Upper lobe of left lung (tissue), 6 donors: ENCODE data around the gene SULF2. TPM values are rescaled to one million over a fixed set of nuclear protein-coding genes. Genes with fewer than 3 reads are reported as not detected.

Source experiments
- ATAC-seq, 2 donors: fragments of 200-7000 bp; cut with Tn5 transposase; one replicate each; pipeline ENCODE4 v1.9.1; 2022; ENCODE audit warnings: mild to moderate bottlenecking in 2 of 2, moderate library complexity in 2 of 2; ENCODE audit not compliant: low FRiP score in 2 of 2
- DNase-seq, 2 donors: peaks; one replicate each; pipeline ENCODE4 v3.0.0-alpha.2; 2019 to 2020
- H3K27ac ChIP-seq, 4 donors: fragments of 200-600 bp; sonication (generic); one replicate each; pipeline ENCODE4 v1.5.1; 2016 to 2019
- H3K27me3 ChIP-seq, 4 donors: fragments of 200-600 bp; sonication (generic); one replicate each; pipeline ENCODE4 v1.5.1; 2017 to 2019
- H3K36me3 ChIP-seq, 4 donors: fragments of 200-600 bp; sonication (generic); one replicate each; pipeline ENCODE4 v1.5.1; 2016 to 2019
- H3K4me1 ChIP-seq, 4 donors: fragments of 200-600 bp; sonication (generic); one replicate each; pipeline ENCODE4 v1.5.1; 2018 to 2019
- H3K4me3 ChIP-seq, 4 donors: fragments of 200-600 bp; sonication (generic); one replicate each; pipeline ENCODE4 v1.5.1; 2017 to 2019; ENCODE audit warnings: mild to moderate bottlenecking in 2 of 4, moderate library complexity in 1 of 4
- H3K9me3 ChIP-seq, 4 donors: fragments of 200-600 bp; sonication (generic); one replicate each; pipeline ENCODE4 v1.5.1; 2018 to 2019
- EP300 ChIP-seq, 4 donors: sonication (generic); formaldehyde crosslinking; IDR thresholded peaks; one replicate each; pipeline ENCODE4 v1.5.1; 2017; ENCODE audit warnings: antibody characterized with exemption in 4 of 4, control low read depth in 2 of 4
- POLR2A ChIP-seq, 4 donors: fragments of 450-650 bp; IDR thresholded peaks; one replicate each; pipeline ENCODE4 v1.5.1; 2016 to 2017; ENCODE audit warnings: antibody characterized with exemption in 4 of 4, mild to moderate bottlenecking in 2 of 4
- POLR2AphosphoS5 ChIP-seq, 2 donors: sonication (generic); formaldehyde crosslinking; IDR thresholded peaks; one replicate each; pipeline ENCODE4 v1.5.1; 2017; ENCODE audit warnings: antibody characterized with exemption in 2 of 2
- WGBS, 2 donors: methylation state at CpG; one replicate each; pipeline ENCODE4 v1.1.5; 2017 to 2018; 5-methylcytosine and 5-hydroxymethylcytosine counted together
- total RNA-seq, 6 donors: library from RNA; depleted of rRNA in 4 of 6; stranded (reverse); fragments of >200 nt in 4 of 6; gene quantifications; one replicate each; pipeline versions ENCODE4 v1.1.0 to v1.2.1, GENCODE V29; 2016 to 2021
- TF ChIP-seq, protein P1 (sequence below), 6 experiments: fragments of 450-650 bp in 4 of 6; fragments of 200-600 bp in 2 of 6; sonication (generic) in 2 of 6; IDR thresholded peaks; one replicate each; pipeline ENCODE4 v1.5.1; 2016 to 2019; ENCODE audit warnings: antibody characterized with exemption in 6 of 6
- donor health status: DM: no; HTN: no; CAD: no; lungs with moderate emphysema.
- donor health status: DM: no; HTN: yes; CAD: no; lungs with severe emphysema.

Gene SULF2
- total RNA-seq, 6 donors from 2014 or later = 15.0 to 63.8 (median 21.7) TPM

DNA sequence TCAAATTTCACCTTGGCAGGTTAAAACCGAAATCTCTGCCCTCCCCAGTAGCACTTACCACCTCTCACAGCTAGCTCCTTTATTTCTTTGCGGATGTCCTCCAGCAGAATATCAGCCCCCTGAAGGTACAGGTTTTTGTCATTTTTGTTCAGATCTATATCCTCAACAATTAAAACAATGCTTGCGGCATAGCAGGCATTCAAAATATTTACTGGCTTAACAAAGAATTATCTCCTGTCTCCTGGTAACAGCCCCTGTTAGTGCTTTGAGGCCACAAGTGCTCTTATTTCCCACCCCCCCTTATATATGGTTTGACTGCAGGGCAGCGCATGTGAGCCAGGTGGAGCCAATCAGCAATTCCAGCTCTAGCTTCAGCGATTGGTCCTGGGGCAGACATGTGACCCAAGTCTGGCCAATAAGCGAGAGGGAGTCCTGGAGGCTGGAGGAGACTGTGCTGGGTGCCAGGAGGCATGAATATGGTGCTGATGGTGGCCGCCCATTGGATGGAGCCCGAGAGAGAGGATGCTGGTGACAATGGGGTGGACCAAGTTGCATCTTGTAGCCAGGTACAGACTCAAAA, 21.0 kb downstream of the SULF2 start:
- Histone ChIP-seq H3K4me1 (peaks cover 0 to 7% (median 0%) of the 10 kb centered on the region in 4 donors), H3K27ac (no peak overlapping the region), H3K27me3 (no peaks in the 10 kb centered on the region), H3K36me3 (no peaks in the 10 kb centered on the region), H3K4me3 (no peak overlapping the region), H3K9me3 (no peaks in the 10 kb centered on the region)
- ATAC-seq (no peak), DNase-seq (no peak)
- no peak for TF ChIP-seq EP300 (IDR thresholded peaks at IDR 0.05)
- TF ChIP-seq, protein P1, sequence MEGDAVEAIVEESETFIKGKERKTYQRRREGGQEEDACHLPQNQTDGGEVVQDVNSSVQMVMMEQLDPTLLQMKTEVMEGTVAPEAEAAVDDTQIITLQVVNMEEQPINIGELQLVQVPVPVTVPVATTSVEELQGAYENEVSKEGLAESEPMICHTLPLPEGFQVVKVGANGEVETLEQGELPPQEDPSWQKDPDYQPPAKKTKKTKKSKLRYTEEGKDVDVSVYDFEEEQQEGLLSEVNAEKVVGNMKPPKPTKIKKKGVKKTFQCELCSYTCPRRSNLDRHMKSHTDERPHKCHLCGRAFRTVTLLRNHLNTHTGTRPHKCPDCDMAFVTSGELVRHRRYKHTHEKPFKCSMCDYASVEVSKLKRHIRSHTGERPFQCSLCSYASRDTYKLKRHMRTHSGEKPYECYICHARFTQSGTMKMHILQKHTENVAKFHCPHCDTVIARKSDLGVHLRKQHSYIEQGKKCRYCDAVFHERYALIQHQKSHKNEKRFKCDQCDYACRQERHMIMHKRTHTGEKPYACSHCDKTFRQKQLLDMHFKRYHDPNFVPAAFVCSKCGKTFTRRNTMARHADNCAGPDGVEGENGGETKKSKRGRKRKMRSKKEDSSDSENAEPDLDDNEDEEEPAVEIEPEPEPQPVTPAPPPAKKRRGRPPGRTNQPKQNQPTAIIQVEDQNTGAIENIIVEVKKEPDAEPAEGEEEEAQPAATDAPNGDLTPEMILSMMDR (IDR thresholded peaks at IDR 0.05) = no peak
- TF ChIP-seq POLR2A (IDR thresholded peaks at IDR 0.05) = no peak
- no peak for TF ChIP-seq POLR2AphosphoS5 (IDR thresholded peaks at IDR 0.05)
- WGBS, 2 donors = 85 to 91% methylated on average over 8 of the region's 8 CpGs

DNA sequence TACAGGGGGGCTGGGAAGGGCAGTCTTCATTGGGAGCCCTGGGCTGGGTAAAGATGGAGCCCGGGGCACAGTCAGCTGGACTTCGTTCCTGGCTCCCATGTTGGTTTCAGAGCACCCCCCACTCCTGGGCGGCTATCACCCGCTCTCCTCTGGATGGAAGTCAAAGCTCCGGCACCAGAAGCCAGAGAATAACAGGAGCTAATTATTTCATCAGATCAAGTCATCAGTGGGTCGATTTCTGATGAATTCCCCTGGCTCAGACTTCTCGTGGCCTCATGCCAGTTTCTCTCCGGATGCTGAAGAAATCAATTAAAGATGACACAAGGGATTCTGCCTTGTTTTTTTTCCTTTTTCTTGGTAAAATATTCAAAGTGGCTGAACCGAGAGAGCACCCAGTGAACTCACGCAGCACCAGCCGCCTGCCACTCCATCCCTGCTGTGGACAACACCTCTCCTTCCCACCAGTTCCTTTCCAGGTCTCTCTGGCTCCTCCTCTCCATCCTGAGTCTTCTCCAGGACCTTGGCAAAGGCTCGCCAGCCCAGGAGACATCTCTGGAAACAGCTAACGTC, 22.5 kb downstream of the SULF2 start:
- 50 to 70% methylated on average over 13 of the region's 13 CpGs for WGBS, 2 donors
- Histone ChIP-seq H3K4me3 (no peak overlapping the region), H3K4me1 (peaks cover 0 to 4% (median 0%) of the 10 kb centered on the region in 4 donors), H3K36me3 (no peaks in the 10 kb centered on the region), H3K27me3 (no peaks in the 10 kb centered on the region), H3K9me3 (no peaks in the 10 kb centered on the region), H3K27ac (no peak overlapping the region)
- ATAC-seq (no peak), DNase-seq (no peak)
- TF ChIP-seq, protein P1 (IDR thresholded peaks at IDR 0.05) = no peak
- no peak for TF ChIP-seq POLR2AphosphoS5 (IDR thresholded peaks at IDR 0.05)
- TF ChIP-seq POLR2A (IDR thresholded peaks at IDR 0.05) = no peak
- TF ChIP-seq EP300 (IDR thresholded peaks at IDR 0.05) = no peak

DNA sequence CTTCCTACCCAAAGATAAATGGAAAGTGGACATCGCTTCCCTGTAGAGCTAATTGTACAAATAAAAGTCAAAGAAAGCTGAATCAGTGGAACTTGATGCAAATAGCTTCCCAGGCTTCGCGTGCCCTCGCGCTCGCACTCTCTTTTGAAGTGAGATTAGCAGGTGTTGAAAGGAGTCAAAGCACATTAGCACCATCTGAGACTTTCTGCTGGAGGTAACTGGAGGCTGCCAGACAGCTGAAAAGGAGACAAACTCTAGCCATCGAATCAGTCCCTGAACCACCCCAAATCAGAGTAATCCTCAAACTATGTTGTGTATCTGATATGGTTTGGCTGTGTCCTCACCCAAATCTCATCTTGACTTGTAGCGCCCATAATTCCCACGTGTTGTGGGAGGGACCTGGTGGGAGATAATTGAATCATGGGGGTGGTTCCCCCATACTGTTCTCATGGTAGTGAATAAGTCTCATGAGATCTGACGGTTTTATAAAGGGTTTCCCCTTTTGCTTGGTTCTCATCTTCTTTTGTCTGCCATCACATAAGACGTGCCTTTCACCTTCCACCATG, 23.7 kb downstream of the SULF2 start:
- 63 to 64% methylated on average over 11 of the region's 11 CpGs for WGBS, 2 donors

DNA sequence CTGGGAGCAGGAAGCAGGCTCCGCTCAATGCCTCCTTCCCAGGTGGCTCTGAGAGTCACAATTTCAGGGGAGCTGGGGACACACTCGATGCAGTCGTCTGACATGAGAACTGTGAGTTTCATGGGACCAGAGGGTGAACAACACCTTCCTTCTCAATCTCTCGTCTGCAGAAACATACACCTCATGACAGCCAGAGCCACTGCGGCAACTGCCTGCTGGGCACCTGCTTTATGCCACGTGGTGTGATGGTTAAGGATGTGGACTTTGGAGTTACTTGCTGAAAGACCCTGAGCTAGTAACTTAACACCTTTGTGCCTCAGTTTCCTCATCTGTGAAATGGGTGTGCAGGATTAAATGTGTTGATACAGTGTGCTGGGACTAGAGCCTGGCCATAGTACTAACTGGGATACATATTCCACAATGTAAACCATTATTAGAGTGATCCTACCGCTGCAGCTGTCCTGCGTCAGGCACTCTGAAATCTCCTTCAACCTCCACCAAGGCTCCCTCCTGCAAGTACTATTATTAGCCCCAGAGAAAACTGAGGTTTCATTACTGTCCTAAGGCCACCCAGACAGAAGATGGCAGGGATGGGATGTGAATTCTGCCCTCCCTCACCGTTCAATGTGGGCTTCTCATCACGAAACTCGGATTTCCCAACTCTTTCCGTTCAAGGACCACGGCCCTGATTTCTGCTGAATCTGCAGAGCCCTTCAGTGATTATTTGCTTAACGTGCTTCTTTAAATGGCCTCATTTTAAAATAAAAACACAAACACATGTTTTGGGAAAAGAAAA, 24.4 kb downstream of the SULF2 start:
- ATAC-seq = no peak
- 68 to 72% methylated on average over 12 to 14 of the region's 14 CpGs for WGBS, 2 donors

More for the DNA sequence above, 23.7 kb downstream of the SULF2 start:
- TF ChIP-seq, protein P1 (IDR thresholded peaks at IDR 0.05) = no peak
- TF ChIP-seq POLR2AphosphoS5 (IDR thresholded peaks at IDR 0.05) = no peak
- no peak for TF ChIP-seq EP300 (IDR thresholded peaks at IDR 0.05)
- TF ChIP-seq POLR2A (IDR thresholded peaks at IDR 0.05) = no peak
- Histone ChIP-seq H3K9me3 (no peaks in the 10 kb centered on the region), H3K36me3 (no peaks in the 10 kb centered on the region), H3K27me3 (no peaks in the 10 kb centered on the region), H3K4me3 (no peak overlapping the region), H3K27ac (no peak overlapping the region), H3K4me1 (peaks cover 0 to 4% (median 0%) of the 10 kb centered on the region in 4 donors)
- DNase-seq (no peak), ATAC-seq (no peak)

More for the DNA sequence above, 24.4 kb downstream of the SULF2 start:
- Histone ChIP-seq H3K27me3 (no peaks in the 10 kb centered on the region), H3K4me1 (peaks cover 0 to 4% (median 0%) of the 10 kb centered on the region in 4 donors), H3K36me3 (no peaks in the 10 kb centered on the region), H3K27ac (no peak overlapping the region), H3K9me3 (no peaks in the 10 kb centered on the region), H3K4me3 (no peak overlapping the region)
- TF ChIP-seq EP300 (IDR thresholded peaks at IDR 0.05) (no peak), POLR2A (IDR thresholded peaks at IDR 0.05) (no peak)
- no peak for DNase-seq
